Stomach (tissue), 4 donors: Measurements from ENCODE around the gene BHLHE23.

Experiments used
- CTCF ChIP-seq, 7 experiments: fragments of 450-650 bp in 4 of 7; fragments of 200-600 bp in 3 of 7; sonication (generic) in 3 of 7; IDR thresholded peaks; one replicate each; pipeline ENCODE4 v1.5.1; 2016 to 2019; ENCODE audit warnings: antibody characterized with exemption in 7 of 7, control low read depth in 2 of 7, mild to moderate bottlenecking in 1 of 7
- EP300 ChIP-seq: sonication (generic); formaldehyde crosslinking; IDR thresholded peaks from one replicate; pipeline ENCODE4 v1.6.1; 2017; ENCODE audit warnings: antibody characterized with exemption
- POLR2A ChIP-seq, 4 donors: fragments of 450-650 bp; IDR thresholded peaks; one replicate each; pipeline ENCODE4 v1.6.1; 2016; ENCODE audit warnings: antibody characterized with exemption in 4 of 4, control low read depth in 2 of 4, mild to moderate bottlenecking in 1 of 4, moderate library complexity in 1 of 4

- TF ChIP-seq CTCF (IDR thresholded peaks at IDR 0.05) (no peak), POLR2A (IDR thresholded peaks at IDR 0.05) (no peak), EP300 (no peak)
Measured at GRCh38 chr20:63026582-63027165, 19.9 kb upstream of the BHLHE23 start.
